Prostate gland (tissue), 2 donors: Measurements from ENCODE around the gene STOML1.

Experiments
- CTCF ChIP-seq, 4 experiments: fragments of 200-600 bp in 2 of 4; fragments of 450-650 bp in 2 of 4; sonication (generic) in 2 of 4; IDR thresholded peaks; 1 replicate in 3 of 4; 2 replicates in 1 of 4; pipeline ENCODE4 v1.5.1; 2016 to 2019; ENCODE audit warnings: antibody characterized with exemption in 4 of 4, mild to moderate bottlenecking in 2 of 4, moderate library complexity in 2 of 4
- POLR2A ChIP-seq: fragments of 450-650 bp; IDR thresholded peaks from one replicate; pipeline ENCODE4 v1.6.1; 2016; ENCODE audit warnings: antibody characterized with exemption, mild to moderate bottlenecking

- TF ChIP-seq CTCF (IDR thresholded peaks at IDR 0.05), result no peak
- TF ChIP-seq POLR2A, result no peak
Measured at GRCh38 chr15:73991260-73991659, 835 bp downstream of the STOML1 start.
